H9 (cell line): ENCODE data around the gene CRYGD. TPM values are rescaled to one million over a fixed set of nuclear protein-coding genes. Genes with fewer than 3 reads are reported as not detected.
A peak's percentile ranks its signal among the peaks of the same experiment; 100 is the strongest.

ENCODE experiments used
- DNase-seq: peaks from one replicate; pipeline ENCODE4 v3.0.0-alpha.2; 2017
- H2AFZ ChIP-seq: one replicate; pipeline ENCODE4 v1.6.1; 2013; ENCODE audit warnings: mild to moderate bottlenecking, low read length, control low read depth, moderate library complexity
- H2AK5ac ChIP-seq: 2 replicates; pipeline ENCODE4 v1.6.1; 2013; ENCODE audit warnings: low read length, control low read depth, mixed read lengths; ENCODE audit not compliant: insufficient read length
- H2BK120ac ChIP-seq: one replicate; pipeline ENCODE4 v1.6.1; 2013; ENCODE audit warnings: low read depth, mild to moderate bottlenecking, low read length, control low read depth, inconsistent platforms; ENCODE audit not compliant: poor library complexity, severe bottlenecking
- H2BK12ac ChIP-seq: 2 replicates; pipeline ENCODE4 v1.6.1; 2013; ENCODE audit warnings: low read length, control low read depth, mixed read lengths, low read depth; ENCODE audit not compliant: insufficient read length
- H2BK15ac ChIP-seq: 2 replicates; pipeline ENCODE4 v1.6.1; 2013; ENCODE audit warnings: low read depth, low read length, control low read depth
- H2BK20ac ChIP-seq: one replicate; pipeline ENCODE4 v1.6.1; 2013; ENCODE audit warnings: low read depth, mild to moderate bottlenecking, low read length, control low read depth, inconsistent platforms; ENCODE audit not compliant: poor library complexity, severe bottlenecking
- H2BK5ac ChIP-seq: 2 replicates; pipeline ENCODE4 v1.6.1; 2013; ENCODE audit warnings: low read length, control low read depth, mixed read lengths; ENCODE audit not compliant: insufficient read length
- H3K14ac ChIP-seq: 2 replicates; pipeline ENCODE4 v1.6.1; 2013; ENCODE audit warnings: low read length, control low read depth; ENCODE audit not compliant: insufficient read depth
- H3K18ac ChIP-seq: 2 replicates; pipeline ENCODE4 v1.6.1; 2013; ENCODE audit warnings: low read depth, mild to moderate bottlenecking, mixed read lengths, low read length, control low read depth; ENCODE audit not compliant: insufficient read length
- H3K23ac ChIP-seq: 2 replicates; pipeline ENCODE4 v1.6.1; 2013; ENCODE audit warnings: low read length, control low read depth, mixed read lengths, low read depth; ENCODE audit not compliant: insufficient read length
- H3K23me2 ChIP-seq: 2 replicates; pipeline ENCODE4 v1.6.1; 2013; ENCODE audit warnings: low read depth, mild to moderate bottlenecking, mixed read lengths, low read length, control low read depth; ENCODE audit not compliant: insufficient read length, poor library complexity, severe bottlenecking
- H3K27ac ChIP-seq: 2 replicates; pipeline ENCODE4 v1.5.1; 2013; ENCODE audit warnings: low read length, control low read depth, mixed read lengths, low read depth; ENCODE audit not compliant: insufficient read length
- H3K27me3 ChIP-seq: 2 replicates; pipeline ENCODE4 v1.6.1; 2013; ENCODE audit warnings: low read length, control low read depth, inconsistent platforms; ENCODE audit not compliant: insufficient read depth
- H3K4ac ChIP-seq: 2 replicates; pipeline ENCODE4 v1.6.1; 2013; ENCODE audit warnings: low read depth, mild to moderate bottlenecking, control low read depth, inconsistent platforms, low read length, moderate library complexity
- H3K4me1 ChIP-seq: 2 replicates; pipeline ENCODE4 v1.6.1; 2013; ENCODE audit warnings: low read length, control low read depth, inconsistent platforms; ENCODE audit not compliant: insufficient read depth
- H3K4me2 ChIP-seq: 2 replicates; pipeline ENCODE4 v1.6.1; 2013; ENCODE audit warnings: low read length, control low read depth, mixed read lengths; ENCODE audit not compliant: insufficient read length, insufficient read depth
- H3K56ac ChIP-seq: 2 replicates; pipeline ENCODE4 v1.6.1; 2013; ENCODE audit warnings: low read depth, mild to moderate bottlenecking, mixed read lengths, low read length, control low read depth; ENCODE audit not compliant: insufficient read length
- H3K79me1 ChIP-seq: 2 replicates; pipeline ENCODE4 v1.6.1; 2013; ENCODE audit warnings: low read depth, mild to moderate bottlenecking, moderate library complexity, low read length, control low read depth, inconsistent platforms; ENCODE audit not compliant: insufficient read depth, poor library complexity, severe bottlenecking
- H3K79me2 ChIP-seq: 2 replicates; pipeline ENCODE4 v1.6.1; 2013; ENCODE audit warnings: low read length, control low read depth, inconsistent platforms; ENCODE audit not compliant: insufficient read depth
- H3K9ac ChIP-seq: 2 replicates; pipeline ENCODE4 v1.6.1; 2013; ENCODE audit warnings: low read length, control low read depth, mixed read lengths; ENCODE audit not compliant: insufficient read length; ENCODE audit errors: extremely low read depth
- H3K9me3 ChIP-seq: one replicate; pipeline ENCODE4 v1.6.1; 2013; ENCODE audit warnings: low read depth, low read length, inconsistent platforms; ENCODE audit not compliant: control insufficient read depth
- H3T11ph ChIP-seq: one replicate; pipeline ENCODE4 v1.6.1; 2013; ENCODE audit warnings: mild to moderate bottlenecking, low read length, control low read depth, inconsistent platforms
- H4K20me1 ChIP-seq: one replicate; pipeline ENCODE4 v1.6.1; 2013; ENCODE audit not compliant: control insufficient read depth, insufficient read length, insufficient read depth
- H4K5ac ChIP-seq: 2 replicates; pipeline ENCODE4 v1.6.1; 2013; ENCODE audit warnings: low read depth, mild to moderate bottlenecking, mixed read lengths, low read length, control low read depth; ENCODE audit not compliant: insufficient read length
- H4K8ac ChIP-seq: replicated peaks from 2 replicates; pipeline ENCODE4 v1.6.1; 2013; ENCODE audit warnings: low read length, control low read depth, mixed read lengths, low read depth; ENCODE audit not compliant: insufficient read length
- H4K91ac ChIP-seq: 2 replicates; pipeline ENCODE4 v1.6.1; 2013; ENCODE audit warnings: low read depth, mild to moderate bottlenecking, moderate library complexity, mixed read lengths, low read length, control low read depth; ENCODE audit not compliant: insufficient read length
- H3K27ac Mint-ChIP-seq, 3 experiments: 2 replicates in 2 of 3; 3 replicates in 1 of 3; pipeline ENCODE4 v1.8.0; 2020 to 2021; ENCODE audit warnings: mixed read lengths in 3 of 3, mild to moderate bottlenecking in 1 of 3, moderate library complexity in 1 of 3
- H3K27me3 Mint-ChIP-seq: 2 replicates; pipeline ENCODE4 v1.8.0; 2021; ENCODE audit warnings: low read depth, mild to moderate bottlenecking, moderate library complexity, mixed read lengths
- H3K36me3 Mint-ChIP-seq, 3 experiments: 2 replicates in 2 of 3; 3 replicates in 1 of 3; pipeline ENCODE4 v1.8.0; 2020 to 2021; ENCODE audit warnings: low read depth in 3 of 3, mixed read lengths in 3 of 3; ENCODE audit not compliant: insufficient read depth in 1 of 3
- H3K4me1 Mint-ChIP-seq, 2 experiments: 2 replicates each; pipeline ENCODE4 v1.8.0; 2020; ENCODE audit warnings: mixed read lengths in 2 of 2
- H3K4me3 Mint-ChIP-seq, 2 experiments: 2 replicates in 1 of 2; 3 replicates in 1 of 2; pipeline ENCODE4 v1.8.0; 2020 to 2021; ENCODE audit warnings: mild to moderate bottlenecking in 2 of 2, mixed read lengths in 2 of 2, moderate library complexity in 1 of 2
- H3K9me3 Mint-ChIP-seq, 2 experiments: 2 replicates in 1 of 2; 3 replicates in 1 of 2; pipeline ENCODE4 v1.8.0; 2020; ENCODE audit warnings: mild to moderate bottlenecking in 2 of 2, mixed read lengths in 2 of 2, moderate library complexity in 1 of 2
- CTCF ChIP-seq: fragments of 200-600 bp; sonication (generic); conservative IDR thresholded peaks from 3 replicates; pipeline ENCODE4 v1.8.0; 2021; ENCODE audit warnings: antibody characterized with exemption, mild to moderate bottlenecking
- WGBS: extraction: QIAGEN DNeasy Blood & Tissue Kit; methylation state at CpG from one replicate; pipeline ENCODE4 v1.1.7; 2013; ENCODE audit warnings: missing lambda C conversion rate, low lambda C conversion rate, mixed read lengths; ENCODE audit not compliant: insufficient read length; ENCODE audit errors: extremely low coverage; 5-methylcytosine and 5-hydroxymethylcytosine counted together
- total RNA-seq: library from RNA; stranded (reverse); gene quantifications from 2 replicates; pipeline ENCODE4 v1.2.1, GENCODE V29; 2021

The CRYGD gene
- total RNA-seq, 1 experiment from 2014 or later, result not detected

DNA sequence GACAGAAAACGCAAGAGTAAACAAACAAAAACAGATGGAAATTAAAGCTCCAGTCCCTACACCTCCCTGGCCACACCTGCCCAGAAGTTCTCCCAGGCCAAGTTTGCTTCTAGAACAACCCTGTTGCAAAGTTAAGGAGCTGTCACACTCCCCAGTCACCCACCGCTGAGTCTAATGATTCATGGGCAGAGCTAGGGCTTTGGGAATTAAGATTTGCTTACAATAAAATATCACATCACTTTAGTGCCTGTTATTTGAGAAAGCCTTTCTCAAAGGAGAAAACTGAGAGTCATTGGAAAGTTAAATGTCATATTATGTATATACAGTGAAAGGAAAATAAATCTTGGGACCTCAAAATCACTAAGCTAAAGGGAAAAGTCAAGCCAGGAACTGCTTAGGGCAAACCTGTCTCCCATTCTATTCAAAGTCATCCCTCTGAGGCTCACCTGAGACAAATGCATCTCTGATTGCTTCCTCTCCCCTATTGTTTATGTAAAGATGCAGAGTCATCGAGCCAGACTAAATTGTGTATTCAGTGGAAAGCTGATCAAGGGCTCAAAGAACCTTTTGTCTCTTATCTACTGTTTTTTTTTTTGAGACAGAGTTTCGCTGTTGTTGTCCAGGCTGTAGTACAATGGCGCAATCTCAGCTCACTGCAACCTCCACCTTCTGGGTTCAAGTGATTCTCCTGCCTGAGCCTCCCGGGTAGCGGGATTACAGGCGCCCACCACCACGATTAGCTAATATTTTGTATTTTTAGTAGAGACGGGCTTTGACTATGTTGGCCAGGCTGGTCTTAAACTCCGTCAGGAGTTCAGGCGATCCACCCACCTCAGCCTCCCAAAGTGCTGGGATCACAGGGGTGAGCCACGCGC, 18.8 kb upstream of the CRYGD start:
- Histone ChIP-seq H4K20me1 (no peaks in the 10 kb centered on the region), H2BK12ac (no peak overlapping the region), H3K4ac (0 out of 2 replicates have a peak overlapping the region, but pooled peaks have one; percentile 37), H2AK5ac (no peak overlapping the region), H4K8ac (no peak overlapping the region), H4K5ac (no peak overlapping the region), H3K18ac (no peak overlapping the region), H2BK20ac (no peak overlapping the region), H3K4me2 (peak overlapping the region; percentile 18), H2BK15ac (no peak overlapping the region), H2BK120ac (peak overlapping the region; percentile 23), H3K56ac (no peak overlapping the region), H4K91ac (no peak overlapping the region), H3K79me1 (no peaks in the 10 kb centered on the region), H3K9me3 (no peaks in the 10 kb centered on the region), H3K9ac (no peak overlapping the region), H3K23me2 (no peaks in the 10 kb centered on the region), H3K4me1 (peaks cover 2% of the 10 kb centered on the region), H2AFZ (no peak overlapping the region), H2BK5ac (no peak overlapping the region), H3K79me2 (no peaks in the 10 kb centered on the region), H3K27ac (peak overlapping the region; percentile 83), H3T11ph (no peak overlapping the region), H3K27me3 (no peaks in the 10 kb centered on the region), H3K23ac (no peak overlapping the region), H3K14ac (no peak overlapping the region)
- peak overlapping the region; percentile 13 to 96 (median 78); a peak in 5 of 7 replicates for H3K27ac Mint-ChIP-seq
- H3K36me3 Mint-ChIP-seq, result peaks cover 4 to 9% (median 7%) of the 10 kb centered on the region in 3 experiments
- H3K27me3 Mint-ChIP-seq, result no peaks in the 10 kb centered on the region; the same call in 1 of the 2 replicates
- no peak for TF ChIP-seq CTCF
- peaks cover 10 to 17% of the 10 kb centered on the region in 2 experiments; a peak in 4 of 5 replicates for H3K9me3 Mint-ChIP-seq
- peak; percentile 50 for DNase-seq
- WGBS, result no CpG with 5 or more reads among the region's 14 CpGs
- H3K4me3 Mint-ChIP-seq, result peak overlapping the region in 1 of 2 experiments; percentile 18; a peak in 3 of 5 replicates
- peaks cover 23 to 29% of the 10 kb centered on the region in 2 experiments for H3K4me1 Mint-ChIP-seq
